Nephron progenitor cell (in vitro differentiated cells): Measurements from ENCODE around the gene PPP1R7.
A peak's percentile ranks its signal among the peaks of the same experiment; 100 is the strongest.

ENCODE experiments used
- DNase-seq: peaks from one replicate; pipeline ENCODE4 v3.0.0; 2021
- H3K27ac Mint-ChIP-seq: 2 replicates; pipeline ENCODE4 v1.8.0; 2021; ENCODE audit warnings: mild to moderate bottlenecking, moderate library complexity, mixed read lengths
- H3K27me3 Mint-ChIP-seq: 2 replicates; pipeline ENCODE4 v1.8.0; 2021; ENCODE audit warnings: mild to moderate bottlenecking, low read depth, mixed read lengths; ENCODE audit not compliant: poor library complexity
- H3K36me3 Mint-ChIP-seq: 2 replicates; pipeline ENCODE4 v1.8.0; 2021; ENCODE audit warnings: low read depth, mixed read lengths
- H3K4me1 Mint-ChIP-seq: 2 replicates; pipeline ENCODE4 v1.8.0; 2021; ENCODE audit warnings: mixed read lengths
- H3K4me3 Mint-ChIP-seq: 2 replicates; pipeline ENCODE4 v1.8.0; 2021; ENCODE audit warnings: mild to moderate bottlenecking, moderate library complexity, mixed read lengths
- H3K9me3 Mint-ChIP-seq: 2 replicates; pipeline ENCODE4 v1.8.0; 2021; ENCODE audit warnings: mild to moderate bottlenecking, moderate library complexity, mixed read lengths
- CTCF ChIP-seq: fragments of 200-600 bp; sonication (generic); IDR thresholded peaks from 2 replicates; pipeline ENCODE4 v1.5.0; 2021; ENCODE audit warnings: antibody characterized with exemption

The PPP1R7 gene

GRCh38 chr2:241116606-241117560 lies 33.4 kb upstream of the PPP1R7 start:
- no peaks in the 10 kb centered on the region for H3K27me3 Mint-ChIP-seq
- H3K27ac Mint-ChIP-seq, result peak overlapping the region; percentile 44
- no peak for DNase-seq
- H3K4me1 Mint-ChIP-seq, result no peaks in the 10 kb centered on the region
- H3K4me3 Mint-ChIP-seq, result no peak overlapping the region
- TF ChIP-seq CTCF, result no peak
- no peaks in the 10 kb centered on the region for H3K9me3 Mint-ChIP-seq
- H3K36me3 Mint-ChIP-seq, result peaks cover 27% of the 10 kb centered on the region

DNA sequence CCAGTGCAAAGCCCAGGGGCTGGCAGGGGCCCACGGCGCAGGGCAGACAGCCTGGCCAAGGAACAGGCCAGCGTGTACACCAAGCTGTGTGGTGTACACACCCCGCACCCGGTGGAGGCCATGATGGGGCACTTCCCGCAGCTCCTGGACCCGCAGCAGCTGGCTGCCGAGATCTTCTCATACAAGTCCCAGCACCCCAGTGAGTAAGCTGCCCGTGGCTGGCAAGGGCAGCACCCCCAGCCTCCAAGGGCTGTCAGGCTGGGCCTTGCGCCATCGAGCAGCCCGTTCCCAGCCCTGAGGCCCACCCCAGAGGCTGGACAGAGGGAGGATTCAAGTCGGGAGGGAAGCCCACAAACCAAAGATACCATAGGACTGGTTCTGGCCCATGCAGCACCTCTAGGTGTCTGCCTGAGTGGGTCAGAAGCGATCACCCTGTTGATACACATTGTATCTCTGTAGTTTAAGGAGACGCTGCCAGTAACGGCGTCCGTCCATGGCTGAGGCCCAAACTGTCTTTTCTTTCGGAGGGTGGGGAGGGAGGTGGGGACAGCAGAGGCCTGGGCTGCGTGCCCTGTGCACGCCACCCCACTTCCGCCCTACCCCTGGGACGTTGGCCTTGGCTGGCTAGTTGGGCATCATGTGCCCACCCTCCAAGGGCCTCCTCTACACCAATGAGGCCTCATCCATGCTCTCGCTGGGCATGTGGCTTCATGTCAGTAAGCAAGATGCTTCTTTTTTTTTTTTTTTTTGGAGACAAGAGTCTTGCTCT lies 31.3 kb upstream of the PPP1R7 start:
- Mint-ChIP-seq H3K36me3 (peaks cover 31% of the 10 kb centered on the region), H3K4me3 (no peak overlapping the region), H3K27ac (no peak overlapping the region), H3K27me3 (no peaks in the 10 kb centered on the region), H3K9me3 (no peaks in the 10 kb centered on the region), H3K4me1 (no peaks in the 10 kb centered on the region)
- no peak for TF ChIP-seq CTCF
- DNase-seq, result no peak

DNA sequence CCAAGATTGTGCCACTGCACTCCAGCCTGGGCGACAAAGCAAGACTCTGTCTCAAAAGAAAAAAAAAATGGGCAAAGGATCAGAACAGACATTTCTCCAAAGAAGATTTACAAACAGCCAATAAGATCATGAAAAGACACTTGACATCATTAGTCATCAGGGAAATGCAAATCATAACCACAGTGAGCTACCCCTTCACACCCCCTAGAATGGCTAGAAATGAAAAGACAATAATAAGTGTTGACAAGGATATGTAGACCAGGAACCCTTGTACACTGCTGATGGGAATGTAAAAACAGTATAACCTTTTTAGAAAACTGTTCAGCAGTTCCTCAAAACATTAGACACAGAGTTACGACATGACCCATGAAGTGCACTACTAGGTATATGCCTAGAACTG lies 29.8 kb upstream of the PPP1R7 start:
- H3K4me1 Mint-ChIP-seq, result no peaks in the 10 kb centered on the region
- H3K36me3 Mint-ChIP-seq, result peaks cover 25% of the 10 kb centered on the region
- H3K27ac Mint-ChIP-seq, result no peak overlapping the region
- H3K9me3 Mint-ChIP-seq, result no peaks in the 10 kb centered on the region
- no peak overlapping the region for H3K4me3 Mint-ChIP-seq
- no peak for DNase-seq
- TF ChIP-seq CTCF, result no peak
- no peaks in the 10 kb centered on the region for H3K27me3 Mint-ChIP-seq

- H3K27me3 Mint-ChIP-seq, result no peaks in the 10 kb centered on the region
- H3K4me1 Mint-ChIP-seq, result no peaks in the 10 kb centered on the region
- DNase-seq, result no peak
- peaks cover 25% of the 10 kb centered on the region for H3K36me3 Mint-ChIP-seq
- no peak for TF ChIP-seq CTCF
- H3K4me3 Mint-ChIP-seq, result no peak overlapping the region
- no peak overlapping the region for H3K27ac Mint-ChIP-seq
- H3K9me3 Mint-ChIP-seq, result no peaks in the 10 kb centered on the region
These were observed 29.3 kb upstream of the PPP1R7 start for GRCh38 chr2:241121008-241121407.

GRCh38 chr2:241122376-241123002 lies 27.8 kb upstream of the PPP1R7 start:
- H3K27ac Mint-ChIP-seq, result no peak overlapping the region
- no peaks in the 10 kb centered on the region for H3K4me1 Mint-ChIP-seq
- H3K4me3 Mint-ChIP-seq, result no peak overlapping the region
- H3K36me3 Mint-ChIP-seq, result peaks cover 22% of the 10 kb centered on the region
- no peaks in the 10 kb centered on the region for H3K9me3 Mint-ChIP-seq
- TF ChIP-seq CTCF, result no peak
- DNase-seq, result no peak
- H3K27me3 Mint-ChIP-seq, result no peaks in the 10 kb centered on the region
